K562 (cell line): ENCODE data around the gene CRHR1. TPM values are rescaled to one million over a fixed set of nuclear protein-coding genes. Genes with fewer than 3 reads are reported as not detected.
A peak's percentile ranks its signal among the peaks of the same experiment; 100 is the strongest.

Experiments
- C11orf30 ChIP-seq: fragments of 450-650 bp; IDR thresholded peaks from 2 replicates; pipeline ENCODE4 v1.6.1; 2016; ENCODE audit warnings: low read depth, mild to moderate bottlenecking
- E2F5 ChIP-seq: sonication (generic); formaldehyde crosslinking; IDR thresholded peaks from 2 replicates; pipeline ENCODE4 v1.8.0; 2022; ENCODE audit warnings: mild to moderate bottlenecking, missing genetic modification reagents
- HMG20B ChIP-seq: fragments of 250-450 bp; sonication (Bioruptor Pico); IDR thresholded peaks from 2 replicates; pipeline ENCODE4 v1.5.0; 2021; ENCODE audit warnings: mild to moderate bottlenecking
- L3MBTL2 ChIP-seq: fragments of 450-650 bp; IDR thresholded peaks from 2 replicates; pipeline ENCODE4 v1.6.1; 2016; ENCODE audit warnings: mild to moderate bottlenecking, moderate library complexity
- NCOA6 ChIP-seq: fragments of 450-650 bp; IDR thresholded peaks from 2 replicates; pipeline ENCODE4 v1.6.1; 2017; ENCODE audit warnings: mild to moderate bottlenecking
- NFIX ChIP-seq: fragments of 250-450 bp; sonication (Bioruptor Pico); IDR thresholded peaks from 2 replicates; pipeline ENCODE4 v1.4.0; 2020; ENCODE audit warnings: low read depth, mild to moderate bottlenecking, moderate library complexity
- PATZ1 ChIP-seq: fragments of 250-450 bp; sonication (Bioruptor Pico); IDR thresholded peaks from 2 replicates; pipeline ENCODE4 v1.5.0; 2020; ENCODE audit warnings: mild to moderate bottlenecking, borderline replicate concordance
- PCBP1 ChIP-seq: fragments of 200-400 bp; formaldehyde crosslinking; IDR thresholded peaks from 2 replicates; pipeline ENCODE4 v1.6.1; 2018; ENCODE audit warnings: mild to moderate bottlenecking, low read depth, low read length; ENCODE audit not compliant: poor library complexity, severe bottlenecking
- POLR3G ChIP-seq: IDR thresholded peaks from 2 replicates; pipeline ENCODE4 v1.6.1; 2011; ENCODE audit not compliant: insufficient read length, insufficient replicate concordance; ENCODE audit errors: extremely low read depth
- RAD51 ChIP-seq: fragments of 450-650 bp; IDR thresholded peaks from 2 replicates; pipeline ENCODE4 v1.7.1; 2016; ENCODE audit warnings: low read depth, mild to moderate bottlenecking, borderline replicate concordance
- RBM25 ChIP-seq: fragments of 200-400 bp; formaldehyde crosslinking; IDR thresholded peaks from 2 replicates; pipeline ENCODE4 v1.6.1; 2018; ENCODE audit warnings: low read length, low read depth, moderate library complexity; ENCODE audit not compliant: severe bottlenecking
- SMAD2 ChIP-seq: fragments of 150-350 bp; IDR thresholded peaks from 2 replicates; pipeline ENCODE4 v1.6.1; 2014; ENCODE audit warnings: low read depth, mild to moderate bottlenecking, low read length
- SP2 ChIP-seq: IDR thresholded peaks from 2 replicates; pipeline ENCODE4 v1.6.1; 2011; ENCODE audit warnings: mild to moderate bottlenecking, low read depth, low read length, moderate library complexity; ENCODE audit not compliant: poor library complexity, severe bottlenecking; ENCODE audit errors: extremely low read depth
- TEAD4 ChIP-seq, 2 experiments: sonication (generic) in 1 of 2; formaldehyde crosslinking in 1 of 2; IDR thresholded peaks; 2 replicates each; pipeline versions ENCODE4 v1.6.1 to v1.8.0; 2012 to 2022; ENCODE audit warnings: borderline replicate concordance in 1 of 2, inconsistent platforms in 1 of 2, low read length in 1 of 2, mild to moderate bottlenecking in 1 of 2, missing genetic modification reagents in 1 of 2
- TSC22D4 ChIP-seq: fragments of 450-650 bp; IDR thresholded peaks from 2 replicates; pipeline ENCODE4 v1.6.1; 2016; ENCODE audit warnings: missing genetic modification characterization, missing biosample characterization, control low read depth
- U2AF1 ChIP-seq: fragments of 200-400 bp; formaldehyde crosslinking; optimal IDR thresholded peaks from 2 replicates; pipeline ENCODE3; 2017; ENCODE audit warnings: mild to moderate bottlenecking, low read depth, low read length, moderate library complexity
- U2AF2 ChIP-seq: fragments of 200-400 bp; formaldehyde crosslinking; optimal IDR thresholded peaks from 2 replicates; pipeline ENCODE3; 2017; ENCODE audit warnings: low read depth, mild to moderate bottlenecking, low read length
- ZFP91 ChIP-seq: sonication (generic); formaldehyde crosslinking; IDR thresholded peaks from 2 replicates; pipeline ENCODE4 v1.8.0; 2022; ENCODE audit warnings: mild to moderate bottlenecking, missing genetic modification reagents
- ZNF324 ChIP-seq: fragments of 250-450 bp; sonication (Bioruptor Pico); IDR thresholded peaks from 2 replicates; pipeline ENCODE4 v1.4.0; 2020; ENCODE audit warnings: mild to moderate bottlenecking
- ZNF561 ChIP-seq: fragments of 450-650 bp; formaldehyde crosslinking; conservative IDR thresholded peaks from 2 replicates; pipeline ENCODE4 v1.4.0; 2020; ENCODE audit warnings: mild to moderate bottlenecking, moderate library complexity
- polyA plus RNA-seq, 8 experiments: library from polyadenylated mRNA; depleted of rRNA in 4 of 8; stranded (reverse) in 5 of 8; unstranded in 3 of 8; fragments of >200 nt; fragmentation: Nextera tagmentation in 2 of 8; fragmentation: Illumina TruSeq in 1 of 8; extraction: Ambion mirVana in 2 of 8; extraction: Trizol in 1 of 8; gene quantifications; 2 replicates each; pipeline versions ENCODE4 v1.2.1 to v1.2.3, GENCODE V29; 2011 to 2014; ENCODE audit warnings: inconsistent platforms in 1 of 8, missing spikeins in 1 of 8
- total RNA-seq, 7 experiments: library from RNA; depleted of rRNA in 6 of 7; stranded (reverse); fragments of >200 nt in 6 of 7; fragmentation: Illumina TruSeq in 2 of 7; extraction: Trizol in 2 of 7; gene quantifications; 2 replicates each; pipeline versions ENCODE4 v1.2.1 to v1.2.3, GENCODE V29; 2011 to 2021; ENCODE audit warnings: low replicate concordance in 1 of 7
- TF ChIP-seq, protein P1 (sequence below): fragments of 250-450 bp; sonication (Bioruptor Pico); IDR thresholded peaks from 2 replicates; pipeline ENCODE4 v1.9.0; 2021; ENCODE audit warnings: mild to moderate bottlenecking, inconsistent platforms

Gene CRHR1
- total and polyA plus RNA-seq, 9 of the 15 experiments (the other 6 are each of a cell fraction or from before 2014, with no cell fraction given) = 0.05 TPM; not detected in 8

DNA sequence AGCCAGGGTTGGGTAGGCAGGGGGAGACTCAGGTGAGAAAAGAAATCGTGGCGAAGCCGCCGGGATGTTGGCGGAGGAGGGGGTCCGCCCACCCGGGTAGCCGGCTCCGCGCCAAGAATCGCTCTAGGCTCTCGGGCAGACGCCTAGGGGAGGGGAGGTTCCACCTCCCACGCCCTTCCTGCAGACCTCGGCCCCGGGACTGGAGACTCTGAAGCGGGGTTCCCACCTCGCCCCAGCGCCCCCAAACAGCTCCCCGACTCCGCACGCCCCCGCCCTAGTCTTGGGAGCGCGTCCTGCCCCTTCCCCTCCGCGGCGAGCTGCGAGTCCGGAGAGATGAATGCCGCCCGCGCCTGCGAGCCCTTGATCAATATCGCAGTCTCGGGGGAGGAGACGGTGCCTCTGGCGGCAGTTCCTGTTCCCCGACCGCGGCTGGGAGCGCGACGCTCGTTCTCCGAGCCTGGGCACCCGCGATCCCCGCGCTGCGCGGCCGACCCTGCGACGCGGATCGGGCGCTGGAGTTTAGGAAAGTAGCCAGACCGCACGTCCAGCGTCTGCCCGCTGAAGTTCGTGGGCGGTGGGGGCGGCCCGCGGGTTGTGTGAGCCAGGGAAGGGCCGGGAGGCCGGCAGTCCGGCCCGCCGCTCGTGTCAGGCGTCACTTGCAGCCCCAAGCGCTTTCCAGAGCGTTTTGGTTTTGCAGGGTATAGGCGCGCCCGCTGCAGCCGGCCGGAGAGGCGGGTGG, 790 bp downstream of the CRHR1 start (continued):
- no peak for TF ChIP-seq PATZ1 (CRISPR knock-in tag)
- TF ChIP-seq POLR3G = no peak
- no peak for TF ChIP-seq U2AF1
- no peak for TF ChIP-seq NFIX
- no peak for TF ChIP-seq C11orf30
- no peak for TF ChIP-seq ZNF561
- TF ChIP-seq HMG20B (CRISPR knock-in tag) = no peak
- TF ChIP-seq ZFP91 (CRISPR knock-in tag) = no peak
- no peak for TF ChIP-seq RAD51
- no peak for TF ChIP-seq RBM25
- TF ChIP-seq, protein P1, sequence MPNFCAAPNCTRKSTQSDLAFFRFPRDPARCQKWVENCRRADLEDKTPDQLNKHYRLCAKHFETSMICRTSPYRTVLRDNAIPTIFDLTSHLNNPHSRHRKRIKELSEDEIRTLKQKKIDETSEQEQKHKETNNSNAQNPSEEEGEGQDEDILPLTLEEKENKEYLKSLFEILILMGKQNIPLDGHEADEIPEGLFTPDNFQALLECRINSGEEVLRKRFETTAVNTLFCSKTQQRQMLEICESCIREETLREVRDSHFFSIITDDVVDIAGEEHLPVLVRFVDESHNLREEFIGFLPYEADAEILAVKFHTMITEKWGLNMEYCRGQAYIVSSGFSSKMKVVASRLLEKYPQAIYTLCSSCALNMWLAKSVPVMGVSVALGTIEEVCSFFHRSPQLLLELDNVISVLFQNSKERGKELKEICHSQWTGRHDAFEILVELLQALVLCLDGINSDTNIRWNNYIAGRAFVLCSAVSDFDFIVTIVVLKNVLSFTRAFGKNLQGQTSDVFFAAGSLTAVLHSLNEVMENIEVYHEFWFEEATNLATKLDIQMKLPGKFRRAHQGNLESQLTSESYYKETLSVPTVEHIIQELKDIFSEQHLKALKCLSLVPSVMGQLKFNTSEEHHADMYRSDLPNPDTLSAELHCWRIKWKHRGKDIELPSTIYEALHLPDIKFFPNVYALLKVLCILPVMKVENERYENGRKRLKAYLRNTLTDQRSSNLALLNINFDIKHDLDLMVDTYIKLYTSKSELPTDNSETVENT = no peak
- TF ChIP-seq U2AF2 = no peak
- TF ChIP-seq ZNF324 (CRISPR knock-in tag) = no peak
- TF ChIP-seq PCBP1 = no peak
- TF ChIP-seq NCOA6 = no peak
- TF ChIP-seq L3MBTL2 = peak; percentile 71
- TF ChIP-seq TSC22D4 (tag) = no peak
- TF ChIP-seq E2F5 = no peak
- TF ChIP-seq SP2 = no peak
- no peak for TF ChIP-seq SMAD2
- TF ChIP-seq TEAD4 (IDR thresholded peaks at IDR 0.05; ENCODE audit: low read length) = no peak
- TF ChIP-seq TEAD4 (CRISPR knock-in tag; IDR thresholded peaks at IDR 0.05; ENCODE audit: borderline replicate concordance) = no peak
